K562 treated with DMSO at 1 percent for 12 hours (cell line): ENCODE measurements around the gene ADA. TPM values are rescaled to one million over a fixed set of nuclear protein-coding genes. Genes with fewer than 3 reads are reported as not detected.

Source experiments
- total RNA-seq: library from RNA; unstranded; fragments of 300-600 nt; gene quantifications from 2 replicates; pipeline ENCODE4 v1.2.3, GENCODE V29; 2022; ENCODE audit not compliant: insufficient read depth

Gene ADA
- total RNA-seq = 2.1 and 4.1 TPM in 2 replicates

GRCh38 chr20:44651684-44652423, at the start of gene ADA:
TSS of gene ADA (minus strand) at chr20:44651699. CDS start at chr20:44651607, 92 bp downstream.

GRCh38 chr20:44582311-44583025, 69.0 kb downstream of the ADA start, which contains the start of gene PKIG:
TSS of gene PKIG (plus strand) at chr20:44582579. CDS start at chr20:44614557, 31,978 bp downstream.

Other genes with a start within 250 kb of the ADA start
- 1.7 and 7.0 TPM in 2 replicates for gene TTPAL, start 175.8 kb downstream of the ADA start, total RNA-seq
- gene SERINC3, start 129.6 kb downstream of the ADA start, total RNA-seq = 39.7 and 72.9 TPM in 2 replicates
- gene PKIG, start 69.1 kb downstream of the ADA start, total RNA-seq = 14.8 and 14.9 TPM in 2 replicates
- gene CCN5, start 63.7 kb upstream of the ADA start, total RNA-seq = not detected in 2 replicates
- 0.31 TPM in 1 of 2 replicates, not detected in the other for gene KCNK15, start 94.2 kb upstream of the ADA start, total RNA-seq
- gene RIMS4, start 158.8 kb upstream of the ADA start, total RNA-seq = not detected in 2 replicates
- gene YWHAB, start 234.0 kb upstream of the ADA start, total RNA-seq = 76.6 and 119 TPM in 2 replicates